Activated CD4-positive, CD25-positive, alpha-beta regulatory T cell treated with anti-CD3 and anti-CD28 coated beads, Interleukin-2, amount 50 U/mL, for 24 hours (primary cell): ENCODE data around the gene GRHL3.
A peak's percentile ranks its signal among the peaks of the same experiment; 100 is the strongest.

Experiments used
- ATAC-seq, 2 donors: fragments of 150-1000 bp; cut with Tn5 transposase; one replicate each; pipeline ENCODE4 v1.10.0; 2021; ENCODE audit warnings: mild to moderate bottlenecking in 1 of 2, moderate library complexity in 1 of 2

GRHL3 gene

GRCh38 chr1:24318615-24319311, 394 bp upstream of the GRHL3 start:
- no peak for ATAC-seq

- ATAC-seq: no peak
Measured at GRCh38 chr1:24319962-24320361, 805 bp downstream of the GRHL3 start.

- no peak for ATAC-seq
Measured at GRCh38 chr1:24321126-24321525, 2.0 kb downstream of the GRHL3 start.

- ATAC-seq: peak; percentile 70 to 74
Measured at GRCh38 chr1:24321697-24322469, 2.7 kb downstream of the GRHL3 start.

- no peak for ATAC-seq
Measured at GRCh38 chr1:24322470-24323177, 3.5 kb downstream of the GRHL3 start.

- ATAC-seq: no peak
Measured at GRCh38 chr1:24323281-24323680, 4.1 kb downstream of the GRHL3 start.

GRCh38 chr1:24324903-24325302, 5.7 kb downstream of the GRHL3 start:
- ATAC-seq: no peak

GRCh38 chr1:24325587-24326449, 6.7 kb downstream of the GRHL3 start:
- no peak for ATAC-seq

GRCh38 chr1:24327486-24327885, 8.3 kb downstream of the GRHL3 start:
- ATAC-seq: no peak

GRCh38 chr1:24327891-24328290, 8.7 kb downstream of the GRHL3 start:
- no peak for ATAC-seq

GRCh38 chr1:24329331-24329730, 10.2 kb downstream of the GRHL3 start:
- ATAC-seq: no peak

- no peak for ATAC-seq
Measured at GRCh38 chr1:24329797-24330543, 10.8 kb downstream of the GRHL3 start.

- ATAC-seq: no peak
Measured at GRCh38 chr1:24331961-24332673, 13.0 kb downstream of the GRHL3 start.

GRCh38 chr1:24336075-24336474, 16.9 kb downstream of the GRHL3 start:
- ATAC-seq: no peak

- no peak for ATAC-seq
Measured at GRCh38 chr1:24337455-24337854, 18.3 kb downstream of the GRHL3 start.

GRCh38 chr1:24338447-24338846, 19.3 kb downstream of the GRHL3 start:
- no peak for ATAC-seq

- ATAC-seq: no peak
Measured at GRCh38 chr1:24339996-24340395, 20.8 kb downstream of the GRHL3 start.

GRCh38 chr1:24340770-24341169, 21.6 kb downstream of the GRHL3 start:
- ATAC-seq: no peak

GRCh38 chr1:24341260-24341659, 22.1 kb downstream of the GRHL3 start:
- no peak for ATAC-seq

- no peak for ATAC-seq
Measured at GRCh38 chr1:24343412-24344089, 24.4 kb downstream of the GRHL3 start.
